ENCODE measurements around the gene ZNF362.

ZNF362 gene

GRCh38 chr1:33324677-33325575 is 68.6 kb downstream of the ZNF362 start:
- no peak for DNase-seq (ENCODE audit: low read depth, low spot score)

DNA sequence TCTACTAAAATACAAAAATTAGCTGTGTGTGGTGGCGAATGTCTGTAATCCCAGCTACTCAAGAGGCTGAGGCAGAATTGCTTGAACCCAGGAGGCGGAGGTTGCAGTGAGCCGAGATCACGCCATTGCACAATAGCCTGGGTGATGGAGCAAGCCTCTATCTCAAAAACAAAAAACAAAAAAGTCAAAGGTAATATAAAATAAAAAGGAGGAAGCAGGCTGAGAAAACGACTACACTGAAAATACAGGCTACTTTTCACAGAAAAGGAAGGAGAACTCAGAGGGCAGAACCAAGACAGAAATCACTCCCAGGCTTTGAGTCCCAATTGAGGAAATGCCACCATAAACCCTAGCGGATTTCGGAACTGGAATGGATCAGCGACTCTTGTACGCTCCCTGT is 70.5 kb downstream of the ZNF362 start:
- DNase-seq (ENCODE audit: low read depth, low spot score) = no peak

DNA sequence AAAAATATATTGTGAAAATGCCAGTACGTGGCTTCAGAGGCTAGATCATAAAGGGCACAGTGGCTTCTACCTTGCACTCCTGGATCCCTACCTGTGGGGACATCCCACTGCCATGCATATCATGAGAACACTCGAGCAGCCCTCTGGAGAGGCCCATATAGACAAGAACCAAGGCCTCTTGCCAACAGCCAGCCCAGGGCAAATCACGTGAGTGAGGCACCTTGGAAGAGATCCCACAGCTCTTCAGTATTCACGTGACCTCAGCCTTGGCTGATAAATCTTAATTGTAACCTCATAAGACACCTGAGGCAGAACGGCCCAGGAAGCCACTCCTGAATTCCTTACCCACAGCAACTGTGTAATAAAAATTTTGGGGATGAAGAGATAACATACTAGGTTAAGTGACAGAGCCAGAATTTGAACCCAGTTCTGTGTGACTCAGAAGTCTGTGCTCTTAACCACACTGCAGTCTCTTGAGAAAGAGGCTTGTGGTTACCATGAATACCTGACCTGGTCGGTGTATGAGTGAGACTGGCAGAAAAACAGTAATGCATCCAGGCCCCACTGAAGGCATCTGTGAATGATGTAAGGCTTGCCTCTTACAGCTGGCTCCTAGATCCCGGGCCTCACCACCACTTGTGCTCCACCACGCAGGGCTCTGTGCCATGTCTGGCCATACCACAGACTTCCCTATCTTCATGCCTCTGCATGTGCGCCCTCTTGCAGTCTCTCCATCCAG is 71.5 kb downstream of the ZNF362 start:
- no peak for DNase-seq (ENCODE audit: low read depth, low spot score)

DNA sequence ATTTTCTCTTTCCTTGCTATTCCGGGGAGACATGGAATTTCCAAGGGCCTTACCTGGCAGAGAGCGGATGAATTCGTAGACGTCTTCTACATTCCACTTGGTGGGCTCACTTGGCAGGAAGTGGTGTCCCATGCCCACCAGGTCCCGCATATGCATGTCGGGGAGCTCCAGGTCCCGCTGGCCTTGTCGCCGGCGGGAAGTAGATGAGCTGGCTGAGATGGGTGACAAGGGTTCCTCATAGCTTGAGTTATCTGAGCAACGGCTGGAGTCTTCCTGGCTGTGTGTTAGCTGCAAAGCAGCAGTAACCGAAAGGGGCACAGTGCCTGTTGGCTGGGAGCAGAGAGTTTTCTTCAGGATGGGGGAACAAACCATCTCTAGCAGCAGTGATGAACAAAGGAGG is 72.5 kb downstream of the ZNF362 start:
- DNase-seq (ENCODE audit: low read depth, low spot score) = no peak

- no peak for DNase-seq (ENCODE audit: low read depth, low spot score)
Observed at GRCh38 chr1:33329600-33330305, 73.5 kb downstream of the ZNF362 start.

DNA sequence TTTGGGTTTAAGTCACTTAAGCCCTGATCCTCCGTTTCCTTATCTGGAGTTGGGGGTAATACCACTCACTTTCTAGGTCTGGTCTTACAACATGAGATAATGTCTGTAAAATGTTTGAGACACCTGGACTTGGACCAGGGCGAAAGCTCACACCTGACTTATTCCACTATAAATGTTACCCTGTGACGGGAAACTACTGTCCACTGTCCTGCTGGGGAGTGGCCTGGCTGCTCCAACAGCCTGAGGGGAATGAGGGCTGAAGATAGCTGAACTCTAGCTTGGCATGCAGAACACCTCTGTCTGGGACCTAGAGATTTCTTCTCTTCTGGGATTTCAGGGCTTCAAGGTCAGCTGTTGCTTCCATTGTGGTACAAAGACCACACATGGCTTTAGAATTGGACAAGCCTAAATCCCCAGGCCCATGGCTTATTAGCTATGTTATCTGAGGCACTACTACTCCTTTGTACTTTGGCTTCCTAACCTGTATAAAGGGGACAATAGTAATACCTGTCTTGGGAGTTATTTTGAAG is 74.1 kb downstream of the ZNF362 start:
- no peak for DNase-seq (ENCODE audit: low read depth, low spot score)

DNA sequence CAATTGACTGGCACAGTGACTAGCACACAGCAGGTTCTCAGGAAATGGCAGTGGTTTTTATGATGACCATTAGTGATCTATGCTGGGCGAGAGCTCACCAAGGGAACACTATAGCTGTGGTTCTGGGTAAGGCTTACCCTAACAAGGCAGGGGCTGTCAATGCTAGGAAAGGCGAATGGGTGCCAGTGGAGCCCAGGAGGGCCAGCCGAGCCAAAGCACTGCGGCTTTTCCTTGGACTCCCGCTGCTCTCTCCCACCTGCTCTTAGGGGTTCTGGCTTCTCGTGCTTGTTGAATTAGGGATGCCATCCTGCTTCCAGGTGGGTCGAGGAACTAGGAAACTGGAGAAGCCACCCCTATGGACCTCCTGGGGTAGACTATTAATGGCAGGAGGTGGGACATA is 74.6 kb downstream of the ZNF362 start:
- no peak for DNase-seq (ENCODE audit: low read depth, low spot score)

GRCh38 chr1:33331444-33332356 is 75.4 kb downstream of the ZNF362 start:
- no peak for DNase-seq (ENCODE audit: low read depth, low spot score)

- DNase-seq (ENCODE audit: low read depth, low spot score) = no peak
Observed at GRCh38 chr1:33332357-33332789, 76.1 kb downstream of the ZNF362 start.

DNA sequence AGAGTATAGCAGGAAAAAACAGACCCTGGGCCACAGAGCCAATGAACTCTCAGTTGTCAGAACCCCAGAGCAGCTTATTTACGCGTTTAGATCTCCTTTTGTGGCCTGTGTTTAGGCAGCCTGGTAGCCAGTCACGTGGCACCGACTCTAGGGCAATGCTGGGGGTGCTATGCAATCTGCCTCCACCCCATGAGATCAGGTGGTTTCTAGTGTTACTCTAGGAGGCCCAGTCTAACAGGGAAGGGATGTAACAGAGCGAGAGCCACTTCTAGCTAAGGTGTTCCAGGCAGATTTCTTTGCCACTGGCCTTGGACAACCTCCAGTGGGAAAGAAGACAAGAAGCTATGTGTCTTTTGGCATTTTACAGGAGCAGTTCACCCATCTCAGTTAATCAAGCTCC is 76.6 kb downstream of the ZNF362 start:
- DNase-seq (ENCODE audit: low read depth, low spot score) = no peak

- DNase-seq (ENCODE audit: low read depth, low spot score) = no peak
Observed at GRCh38 chr1:33334081-33334552, 77.8 kb downstream of the ZNF362 start.

DNA sequence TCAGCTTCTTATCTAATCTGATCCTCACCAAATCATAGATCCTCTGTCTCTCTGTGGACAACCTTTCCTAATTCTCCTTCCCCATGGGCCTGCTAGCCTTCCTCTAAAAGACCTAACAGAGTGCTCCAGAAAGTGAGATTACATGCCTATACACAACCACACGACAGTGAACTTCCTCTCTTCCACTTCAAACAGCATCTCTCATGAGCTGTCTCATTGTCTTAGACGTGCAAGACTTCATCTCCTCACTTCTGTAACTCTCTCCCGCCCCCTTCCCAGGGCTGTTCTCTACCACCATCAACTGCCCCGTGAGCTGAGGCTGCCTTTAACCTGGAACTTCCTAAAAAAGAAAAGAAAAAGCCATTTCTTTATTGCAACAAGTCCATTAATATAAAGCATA is 78.7 kb downstream of the ZNF362 start:
- DNase-seq (ENCODE audit: low read depth, low spot score) = no peak

DNA sequence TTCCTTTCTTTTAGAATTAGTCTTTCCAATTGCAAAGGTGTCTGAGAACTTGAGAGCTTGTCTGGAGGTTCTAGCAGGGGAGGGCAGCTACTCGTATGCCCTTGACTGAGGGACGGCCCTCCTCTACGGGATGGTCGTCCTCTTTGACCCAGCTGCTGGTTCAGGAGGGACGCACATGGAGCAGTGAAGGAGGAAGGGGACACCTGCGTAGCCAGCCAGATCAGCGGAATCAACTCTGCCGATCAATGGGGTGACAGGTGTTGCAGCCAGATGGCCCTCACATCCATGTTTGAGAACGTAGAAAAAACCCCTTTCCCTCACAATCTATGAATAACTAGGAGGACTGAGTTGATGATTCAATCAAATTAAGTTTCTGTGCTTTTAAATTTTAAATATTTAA is 80.3 kb downstream of the ZNF362 start:
- no peak for DNase-seq (ENCODE audit: low read depth, low spot score)

GRCh38 chr1:33337441-33337840 is 81.1 kb downstream of the ZNF362 start:
- no peak for DNase-seq (ENCODE audit: low read depth, low spot score)

- no peak for DNase-seq (ENCODE audit: low read depth, low spot score)
Observed at GRCh38 chr1:33338048-33338439, 81.8 kb downstream of the ZNF362 start.

- DNase-seq (ENCODE audit: low read depth, low spot score) = no peak
Observed at GRCh38 chr1:33338440-33339211, 82.3 kb downstream of the ZNF362 start.

- no peak for DNase-seq (ENCODE audit: low read depth, low spot score)
Observed at GRCh38 chr1:33339413-33339812, 83.1 kb downstream of the ZNF362 start.

DNA sequence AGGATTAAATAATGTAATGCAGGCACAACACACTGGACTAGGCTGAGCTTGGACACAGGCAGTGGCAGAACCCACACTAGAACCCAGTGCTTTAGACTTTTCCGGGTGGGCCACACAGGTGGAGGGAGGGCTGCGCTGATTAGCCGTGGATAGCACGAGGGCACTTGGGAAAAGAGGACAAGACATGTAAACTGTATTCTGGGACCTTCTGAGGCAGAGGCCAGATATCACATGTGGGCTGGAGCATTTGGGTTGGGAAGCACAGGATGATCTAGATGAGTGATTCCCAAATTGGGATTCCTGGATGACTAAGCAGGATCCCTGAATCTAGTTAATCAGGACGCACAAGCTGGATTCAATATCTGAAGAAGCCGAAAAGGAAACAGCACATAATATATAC is 84.9 kb downstream of the ZNF362 start:
- no peak for DNase-seq (ENCODE audit: low read depth, low spot score)

- peak; percentile 100 for DNase-seq (ENCODE audit: low read depth, low spot score)
Observed at GRCh38 chr1:33342041-33342723, 85.9 kb downstream of the ZNF362 start.

Data from brain pericyte (primary cell).